OCI-LY1 (cell line): Measurements from ENCODE around the gene LBH.

Source experiments
- H2AFZ ChIP-seq: fragments of 200-600 bp; sonication (generic), shearing (Covaris generic); 2 replicates; pipeline ENCODE4 v1.6.0; 2014; ENCODE audit warnings: antibody characterized with exemption, mild to moderate bottlenecking, low read length
- H3F3A ChIP-seq: fragments of 200-600 bp; sonication (generic), shearing (Covaris generic); 2 replicates; pipeline ENCODE4 v1.6.0; 2014; ENCODE audit warnings: mild to moderate bottlenecking, antibody characterized with exemption, low read length, moderate library complexity; ENCODE audit not compliant: insufficient read depth
- H3K27ac ChIP-seq: fragments of 200-600 bp; sonication (generic); 2 replicates; pipeline ENCODE4 v1.5.1; 2014; ENCODE audit warnings: low read length, mixed run types, mild to moderate bottlenecking, low read depth; ENCODE audit not compliant: poor library complexity, severe bottlenecking
- H3K27me3 ChIP-seq: fragments of 200-600 bp; sonication (generic); 2 replicates; pipeline ENCODE4 v1.6.0; 2014; ENCODE audit warnings: antibody characterized with exemption, mild to moderate bottlenecking, low read length, moderate library complexity; ENCODE audit not compliant: insufficient read depth
- H3K36me3 ChIP-seq: fragments of 200-600 bp; sonication (generic); 2 replicates; pipeline ENCODE4 v1.6.1; 2014; ENCODE audit warnings: mild to moderate bottlenecking, antibody characterized with exemption, low read length, moderate library complexity, mixed read lengths; ENCODE audit not compliant: insufficient read depth
- H3K4me1 ChIP-seq: fragments of 200-600 bp; sonication (generic); 2 replicates; pipeline ENCODE4 v1.5.1; 2014; ENCODE audit warnings: mild to moderate bottlenecking, low read length, moderate library complexity; ENCODE audit not compliant: insufficient read depth, severe bottlenecking
- H3K4me2 ChIP-seq: fragments of 200-600 bp; sonication (generic), shearing (Covaris generic); 2 replicates; pipeline ENCODE4 v1.6.1; 2014; ENCODE audit warnings: low read length
- H3K4me3 ChIP-seq: fragments of 200-600 bp; sonication (generic); 2 replicates; pipeline ENCODE4 v1.5.1; 2014; ENCODE audit warnings: low read length, low read depth, mild to moderate bottlenecking, mixed read lengths; ENCODE audit not compliant: poor library complexity, severe bottlenecking
- H3K79me2 ChIP-seq: fragments of 200-600 bp; shearing (Covaris generic); 2 replicates; pipeline ENCODE4 v1.6.1; 2016; ENCODE audit warnings: mixed run types, low read length, mixed read lengths; ENCODE audit not compliant: insufficient read depth
- H3K9ac ChIP-seq: fragments of 200-600 bp; sonication (generic), shearing (Covaris generic); 2 replicates; pipeline ENCODE4 v1.6.1; 2014; ENCODE audit warnings: mild to moderate bottlenecking, low read length, mixed read lengths
- H3K9me2 ChIP-seq: fragments of 200-600 bp; sonication (generic), shearing (Covaris generic); 2 replicates; pipeline ENCODE4 v1.6.1; 2014; ENCODE audit warnings: low read depth, mild to moderate bottlenecking, low read length, mixed read lengths
- H3K9me3 ChIP-seq: fragments of 200-600 bp; shearing (Covaris generic); 2 replicates; pipeline ENCODE4 v1.6.1; 2014; ENCODE audit warnings: low read length, mixed read lengths
- H4K20me1 ChIP-seq: fragments of 200-600 bp; sonication (generic), shearing (Covaris generic); 2 replicates; pipeline ENCODE4 v1.6.0; 2016; ENCODE audit warnings: mild to moderate bottlenecking, low read length; ENCODE audit not compliant: insufficient read depth
- CTCF ChIP-seq: fragments of 200-600 bp; sonication (generic), shearing (Covaris generic); IDR thresholded peaks from 2 replicates; pipeline ENCODE4 v1.5.1; 2017; ENCODE audit warnings: mild to moderate bottlenecking, antibody characterized with exemption, low read length, moderate library complexity, mixed read lengths
- EZH2 ChIP-seq: fragments of 200-600 bp; sonication (generic), shearing (Covaris generic); IDR thresholded peaks from 2 replicates; pipeline ENCODE4 v1.8.0; 2017; ENCODE audit warnings: borderline replicate concordance, mixed run types, mild to moderate bottlenecking, antibody characterized with exemption, low read length, moderate library complexity, mixed read lengths

LBH gene

GRCh38 chr2:30293303-30293921 lies 62.1 kb downstream of the LBH start:
- no peak overlapping the region for H3K4me2 ChIP-seq
- no peaks in the 10 kb centered on the region for H4K20me1 ChIP-seq
- no peaks in the 10 kb centered on the region for H3K36me3 ChIP-seq
- H3F3A ChIP-seq: no peaks in the 10 kb centered on the region
- H2AFZ ChIP-seq: no peak overlapping the region
- no peaks in the 10 kb centered on the region for H3K9me2 ChIP-seq
- peaks cover 4% of the 10 kb centered on the region for H3K4me1 ChIP-seq
- no peak for TF ChIP-seq EZH2
- no peak for TF ChIP-seq CTCF
- no peak overlapping the region for H3K4me3 ChIP-seq
- no peaks in the 10 kb centered on the region for H3K27me3 ChIP-seq
- H3K9me3 ChIP-seq: no peaks in the 10 kb centered on the region
- H3K79me2 ChIP-seq: no peaks in the 10 kb centered on the region
- H3K27ac ChIP-seq: no peak overlapping the region
- no peak overlapping the region for H3K9ac ChIP-seq

- H3K9ac ChIP-seq: no peak overlapping the region
- H3K27me3 ChIP-seq: no peaks in the 10 kb centered on the region
- H3K4me1 ChIP-seq: no peaks in the 10 kb centered on the region
- no peaks in the 10 kb centered on the region for H3K9me3 ChIP-seq
- H3K4me3 ChIP-seq: no peak overlapping the region
- no peaks in the 10 kb centered on the region for H3F3A ChIP-seq
- H3K36me3 ChIP-seq: no peaks in the 10 kb centered on the region
- TF ChIP-seq EZH2 (no peak), CTCF (no peak)
- no peak overlapping the region for H3K4me2 ChIP-seq
- H4K20me1 ChIP-seq: no peaks in the 10 kb centered on the region
- H3K9me2 ChIP-seq: no peaks in the 10 kb centered on the region
- no peaks in the 10 kb centered on the region for H3K79me2 ChIP-seq
- H3K27ac ChIP-seq: no peak overlapping the region
- no peak overlapping the region for H2AFZ ChIP-seq
These were observed 62.8 kb downstream of the LBH start for GRCh38 chr2:30294133-30294532.

- no peak overlapping the region for H3K4me3 ChIP-seq
- no peaks in the 10 kb centered on the region for H3F3A ChIP-seq
- H4K20me1 ChIP-seq: no peaks in the 10 kb centered on the region
- H3K9ac ChIP-seq: no peak overlapping the region
- TF ChIP-seq EZH2 (no peak), CTCF (no peak)
- H2AFZ ChIP-seq: no peak overlapping the region
- no peak overlapping the region for H3K27ac ChIP-seq
- H3K27me3 ChIP-seq: no peaks in the 10 kb centered on the region
- no peak overlapping the region for H3K4me2 ChIP-seq
- H3K36me3 ChIP-seq: no peaks in the 10 kb centered on the region
- H3K79me2 ChIP-seq: no peaks in the 10 kb centered on the region
- no peaks in the 10 kb centered on the region for H3K9me3 ChIP-seq
- no peaks in the 10 kb centered on the region for H3K4me1 ChIP-seq
- H3K9me2 ChIP-seq: no peaks in the 10 kb centered on the region
These were observed 65.2 kb downstream of the LBH start for GRCh38 chr2:30296496-30296895.
